HG03103 (cell line): ENCODE data around the gene FECH.

ENCODE experiments used
- ATAC-seq: cut with Tn5 transposase; IDR thresholded peaks from one replicate; pipeline ENCODE4 v1.9.1; 2021; ENCODE audit warnings: low read depth; ENCODE audit not compliant: unreplicated experiment

Gene FECH

GRCh38 chr18:57583297-57583835 is 3.1 kb downstream of the FECH start:
- ATAC-seq: no peak

GRCh38 chr18:57581301-57581934 is 5.1 kb downstream of the FECH start:
- ATAC-seq: peak; percentile 80

- ATAC-seq: no peak
These were observed 6.6 kb downstream of the FECH start for GRCh38 chr18:57579934-57580333.

GRCh38 chr18:57576316-57576715 is 10.2 kb downstream of the FECH start:
- no peak for ATAC-seq

DNA sequence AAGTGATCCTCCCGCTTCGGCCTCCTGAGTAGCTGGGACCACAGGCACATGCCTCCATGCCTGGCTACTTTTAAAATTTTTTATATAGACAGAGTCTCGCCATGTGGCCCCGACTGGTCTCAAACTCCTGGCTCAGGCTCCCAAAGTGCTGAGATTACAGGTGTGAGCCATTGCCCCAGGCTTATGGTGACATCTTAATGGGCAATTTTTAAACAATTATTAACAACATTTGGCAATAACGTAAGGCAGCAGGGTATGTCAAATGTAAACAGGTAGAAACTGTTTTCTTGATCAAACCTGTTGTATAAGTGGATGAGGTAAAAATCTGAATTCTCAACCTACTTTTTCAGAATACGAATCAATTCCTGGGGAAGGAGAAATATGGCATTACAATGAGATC is 11.0 kb downstream of the FECH start:
- no peak for ATAC-seq

GRCh38 chr18:57574866-57575265 is 11.6 kb downstream of the FECH start:
- ATAC-seq: no peak

DNA sequence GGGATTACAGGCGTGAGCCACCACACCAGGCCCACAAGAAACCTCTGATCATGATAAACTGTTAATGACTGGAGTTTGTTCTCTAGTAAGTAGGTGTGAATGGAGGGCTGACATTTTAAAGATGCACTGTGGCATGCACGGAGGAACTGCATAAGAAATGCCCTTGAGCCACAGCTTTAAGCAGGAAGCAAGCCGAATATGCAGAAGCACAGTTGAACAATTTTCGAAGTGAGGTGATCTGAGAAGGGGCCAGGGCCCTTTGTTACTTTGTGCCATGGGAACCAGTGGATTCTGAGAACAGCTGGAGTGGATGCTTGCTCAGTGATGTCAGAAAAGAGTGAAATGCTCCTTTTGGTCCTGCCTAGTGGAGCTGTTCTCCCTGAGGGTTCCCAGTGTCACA is 16.3 kb downstream of the FECH start:
- no peak for ATAC-seq

DNA sequence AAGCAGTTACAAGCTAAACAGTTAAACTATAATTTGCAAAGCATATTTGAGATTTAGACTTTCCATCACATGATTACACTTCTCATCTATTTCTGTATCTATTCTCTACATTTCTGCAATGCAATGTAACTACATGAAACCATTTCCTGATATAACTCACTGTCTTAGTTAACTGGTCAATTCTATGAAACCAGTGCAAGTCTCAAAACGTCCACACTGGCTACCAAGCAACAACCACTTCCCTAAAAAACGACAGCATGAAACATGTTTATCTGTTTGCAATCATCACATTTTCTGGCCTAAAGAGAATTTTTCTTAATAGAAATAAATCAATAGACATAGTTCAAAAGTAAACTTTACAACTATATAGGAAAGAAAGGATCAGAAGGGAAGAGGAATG is 17.4 kb downstream of the FECH start:
- ATAC-seq: no peak

DNA sequence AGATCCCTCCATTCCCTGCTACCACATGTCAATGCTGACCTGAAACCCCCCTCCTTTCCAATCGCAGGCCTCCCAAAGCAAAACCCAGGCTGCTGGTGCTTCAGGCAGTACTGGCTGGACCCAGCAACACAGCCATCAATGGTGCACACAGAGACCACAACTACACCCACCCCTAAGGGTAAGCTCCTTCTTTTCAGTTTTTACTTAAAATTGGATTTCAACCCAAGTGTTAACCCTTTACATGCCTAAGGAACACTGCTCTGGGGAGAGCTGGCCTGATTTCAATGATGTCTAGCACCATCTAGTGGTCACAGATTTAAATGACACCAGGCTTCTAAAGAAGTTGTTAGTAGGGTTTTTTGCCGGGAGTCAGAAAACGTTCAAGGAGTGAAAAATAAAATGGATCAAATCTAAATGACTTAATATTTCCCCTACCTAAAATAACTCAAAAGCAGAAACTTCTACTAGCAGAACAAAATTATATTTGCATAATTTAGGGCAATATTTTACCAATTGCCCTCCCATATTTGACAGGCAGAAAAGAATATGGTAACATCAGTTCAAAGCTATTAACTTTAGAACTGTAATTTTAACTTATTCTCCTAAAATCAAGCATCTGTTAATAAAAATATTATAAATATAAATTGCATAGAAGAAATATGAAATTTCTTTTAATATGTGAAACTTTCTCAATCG is 24.6 kb downstream of the FECH start:
- no peak for ATAC-seq

DNA sequence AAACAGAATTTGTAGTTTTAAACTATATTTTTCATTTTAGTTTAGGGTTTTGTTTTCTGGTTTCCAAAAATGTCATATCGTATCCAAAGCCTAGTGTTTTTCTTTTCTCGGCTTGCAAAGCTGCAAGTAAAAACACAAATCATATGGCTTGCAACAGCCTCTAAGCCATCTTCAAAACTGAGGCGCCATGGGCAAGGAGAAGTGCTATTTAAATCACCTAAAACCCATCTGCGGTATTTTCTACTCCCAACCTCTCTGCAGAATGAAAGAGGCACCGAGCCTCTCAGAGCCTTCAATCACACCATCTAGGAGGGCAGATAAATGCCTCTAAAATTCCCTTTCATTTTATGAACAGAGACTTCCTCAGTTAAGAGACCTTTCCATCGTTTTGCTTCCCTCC is 25.2 kb downstream of the FECH start:
- ATAC-seq: no peak

DNA sequence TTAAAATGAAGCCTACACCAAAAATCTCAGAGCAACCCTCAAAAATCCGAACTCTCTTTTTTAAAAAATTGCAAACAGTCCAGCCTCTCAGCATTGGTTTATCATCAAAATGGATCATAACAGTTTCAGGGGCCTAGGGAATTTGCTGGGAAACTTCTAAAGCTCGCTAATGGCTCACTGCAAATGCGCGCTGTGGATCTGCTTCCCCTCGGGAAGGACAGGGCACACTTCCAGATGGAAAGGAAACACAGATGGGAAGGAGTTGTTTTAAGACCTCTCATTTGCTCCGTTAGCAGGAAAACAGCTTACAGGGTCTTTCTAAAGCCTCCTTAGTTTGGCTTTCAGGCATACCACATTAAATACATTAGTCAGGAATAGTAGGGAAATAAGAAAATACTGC is 27.2 kb downstream of the FECH start:
- ATAC-seq: no peak

GRCh38 chr18:57555134-57555533 is 31.4 kb downstream of the FECH start:
- no peak for ATAC-seq

- no peak for ATAC-seq
These were observed 36.0 kb downstream of the FECH start for GRCh38 chr18:57550510-57550909.

DNA sequence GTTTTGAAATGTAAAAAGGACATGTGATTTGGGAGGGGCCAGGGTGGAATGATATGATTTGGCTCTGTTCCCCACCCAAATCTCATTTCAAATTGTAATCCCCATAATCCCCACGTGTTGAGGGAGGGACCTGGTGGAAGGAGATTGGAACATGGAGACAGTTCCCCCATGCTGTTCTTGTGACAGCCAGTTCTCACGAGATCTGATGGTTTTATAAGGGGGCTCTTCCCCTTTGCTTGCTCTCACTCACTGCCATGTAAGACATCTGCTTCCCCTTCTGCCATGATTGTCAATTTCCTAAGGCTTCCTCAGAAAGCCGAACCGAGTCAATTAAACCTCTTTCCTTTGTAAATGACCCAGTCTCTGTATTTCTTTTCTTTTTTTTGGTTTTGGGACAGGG is 39.2 kb downstream of the FECH start:
- ATAC-seq: no peak

DNA sequence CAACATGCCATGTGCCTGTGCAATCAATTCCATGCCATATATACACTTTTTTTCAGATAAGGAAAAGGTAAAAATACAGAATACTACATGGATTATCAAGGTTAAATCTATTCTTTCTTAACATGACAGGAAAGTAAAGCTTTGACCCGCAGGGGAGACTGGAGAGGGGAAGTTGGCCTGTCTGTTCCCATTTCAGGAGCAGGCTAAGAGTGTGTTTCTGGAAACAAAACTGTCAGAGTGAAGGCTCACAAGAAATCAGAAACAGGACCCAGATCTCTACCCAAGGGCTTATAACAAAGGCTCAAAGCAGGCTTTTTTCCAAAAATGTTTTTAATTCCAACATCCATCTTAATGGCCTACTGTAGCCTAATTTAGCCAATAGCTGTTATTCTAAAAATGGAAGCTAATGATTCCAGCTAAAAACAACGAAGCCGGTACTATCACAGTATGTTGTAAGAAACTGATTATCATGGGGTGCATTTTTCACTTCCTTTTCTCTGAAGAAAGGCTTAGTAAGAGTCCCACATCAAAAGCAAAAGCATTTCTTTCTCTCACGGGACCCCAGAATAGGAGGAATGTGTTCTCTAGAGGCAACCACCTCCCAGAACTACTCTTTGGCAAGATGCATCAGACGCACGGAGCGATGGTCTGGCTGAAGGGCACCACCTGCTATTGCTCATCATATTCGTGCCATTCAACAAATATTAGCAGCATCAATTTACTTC is 41.4 kb downstream of the FECH start:
- ATAC-seq: peak; percentile 65

DNA sequence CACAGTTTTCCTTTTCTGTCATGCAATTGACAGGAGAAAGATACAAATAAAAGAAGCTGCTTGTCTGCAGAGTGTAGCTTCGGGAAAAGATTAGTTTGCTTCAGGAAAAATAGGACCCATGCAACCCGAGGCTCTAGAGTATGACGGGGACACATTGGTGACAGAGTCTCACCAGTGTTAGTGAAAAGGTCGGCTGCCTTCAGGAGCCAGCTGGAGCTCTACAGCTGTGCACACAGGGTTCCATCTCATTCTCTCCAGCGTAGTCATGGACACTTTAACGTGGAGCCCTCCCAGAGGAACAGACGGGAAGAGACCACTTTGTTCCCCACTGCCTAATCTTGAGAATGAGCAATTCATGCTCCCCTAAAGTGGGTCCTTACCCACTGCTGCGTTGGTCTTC is 42.9 kb downstream of the FECH start:
- ATAC-seq: no peak

DNA sequence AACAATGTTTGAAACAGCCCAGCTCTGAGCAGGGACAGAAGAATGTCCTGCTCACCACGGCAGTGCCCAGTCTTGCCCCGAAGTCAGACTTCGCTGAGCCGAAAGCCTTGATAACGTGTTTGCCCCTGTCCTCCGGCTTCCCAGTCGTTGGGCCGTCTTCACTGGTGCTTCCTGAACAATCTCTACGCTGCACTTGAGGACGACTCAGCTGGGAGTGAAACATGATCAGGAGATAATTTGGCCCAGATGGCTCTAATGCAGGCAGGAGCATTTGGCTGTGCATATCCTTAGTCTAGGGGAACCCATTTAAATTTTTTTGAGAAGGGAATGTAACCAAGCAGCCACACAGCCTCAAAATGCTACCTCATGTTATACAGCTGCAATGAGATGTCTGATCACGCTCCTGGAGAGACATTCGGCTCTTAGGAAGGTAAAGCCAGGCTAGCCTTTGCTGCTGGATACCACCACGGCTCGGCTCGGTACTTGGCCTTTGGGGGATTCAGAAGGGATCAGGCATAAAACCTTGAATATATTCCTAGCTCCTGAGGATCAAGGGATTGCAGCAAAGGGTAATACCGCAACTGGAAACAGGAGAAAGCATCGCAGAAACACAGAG is 43.6 kb downstream of the FECH start:
- ATAC-seq: no peak

- no peak for ATAC-seq
These were observed 44.4 kb downstream of the FECH start for GRCh38 chr18:57542126-57542525.

DNA sequence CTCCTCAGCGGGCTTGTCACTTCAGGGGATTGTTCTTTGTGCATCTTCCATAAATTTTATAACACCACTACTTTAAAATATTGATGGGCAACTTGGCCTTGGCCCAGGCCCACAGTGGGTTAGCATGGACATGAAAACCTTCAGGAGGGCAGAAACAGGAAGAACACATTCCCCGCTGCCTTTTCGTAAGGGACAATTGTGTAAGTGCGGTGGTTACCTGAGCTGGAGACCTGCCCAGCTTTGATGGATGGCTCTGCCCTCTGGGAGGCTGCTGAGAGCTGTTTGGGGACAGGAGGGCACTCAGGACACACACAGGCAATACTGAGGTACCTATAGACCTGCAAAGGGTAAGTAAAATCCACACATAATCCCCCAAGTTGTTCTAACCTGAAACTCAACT is 46.8 kb downstream of the FECH start:
- no peak for ATAC-seq

GRCh38 chr18:57538614-57539013 is 47.9 kb downstream of the FECH start:
- no peak for ATAC-seq

GRCh38 chr18:57534511-57534909 is 52.0 kb downstream of the FECH start:
- no peak for ATAC-seq
